MM.1S (cell line): ENCODE data around the gene PROC.
"Not testable (repeated sequence)": the region's sequence is repeated elsewhere in the genome, so short reads cannot be mapped to it uniquely, and the experiment has no call there.

Source experiments
- DNase-seq: peaks from one replicate; pipeline ENCODE4 v3.0.0-alpha.2; 2015
- H2AFZ ChIP-seq: fragments of 300-600 bp; sonication (generic); 2 replicates; pipeline ENCODE4 v1.6.0; 2016; ENCODE audit warnings: antibody characterized with exemption, low read length
- H3F3A ChIP-seq: fragments of 300-600 bp; sonication (generic); 2 replicates; pipeline ENCODE4 v1.6.1; 2016; ENCODE audit warnings: mild to moderate bottlenecking, antibody characterized with exemption, low read length, moderate library complexity, mixed read lengths; ENCODE audit not compliant: insufficient read depth
- H3K27ac ChIP-seq: fragments of 300-600 bp; sonication (generic); 2 replicates; pipeline ENCODE4 v1.5.1; 2016; ENCODE audit warnings: mild to moderate bottlenecking, low read length
- H3K27me3 ChIP-seq: fragments of 300-600 bp; sonication (generic); replicated peaks from 2 replicates; pipeline ENCODE4 v1.6.0; 2016; ENCODE audit warnings: low read length; ENCODE audit not compliant: insufficient read depth
- H3K36me3 ChIP-seq: fragments of 300-600 bp; sonication (generic); replicated peaks from 2 replicates; pipeline ENCODE4 v1.6.1; 2016; ENCODE audit warnings: mild to moderate bottlenecking, low read length, mixed read lengths; ENCODE audit not compliant: insufficient read depth
- H3K4me1 ChIP-seq: fragments of 300-600 bp; sonication (generic); 2 replicates; pipeline ENCODE4 v1.6.1; 2016; ENCODE audit warnings: low read length, mixed read lengths
- H3K4me2 ChIP-seq: fragments of 300-600 bp; sonication (generic); 2 replicates; pipeline ENCODE4 v1.6.0; 2016; ENCODE audit warnings: low read depth, low read length
- H3K4me3 ChIP-seq: fragments of 300-600 bp; sonication (generic); 2 replicates; pipeline ENCODE4 v1.5.1; 2016; ENCODE audit warnings: low read length, mixed read lengths
- H3K79me2 ChIP-seq: fragments of 300-600 bp; sonication (generic); 2 replicates; pipeline ENCODE4 v1.6.1; 2016; ENCODE audit warnings: mixed run types, low read length, mixed read lengths
- H3K9ac ChIP-seq: fragments of 300-600 bp; sonication (generic); 2 replicates; pipeline ENCODE4 v1.6.1; 2016; ENCODE audit warnings: low read length, mixed read lengths
- H3K9me2 ChIP-seq: fragments of 300-600 bp; sonication (generic); replicated peaks from 2 replicates; pipeline ENCODE4 v1.6.1; 2016; ENCODE audit warnings: mild to moderate bottlenecking, low read length, mixed read lengths; ENCODE audit not compliant: insufficient read depth
- H3K9me3 ChIP-seq: fragments of 300-600 bp; sonication (generic); replicated peaks from 2 replicates; pipeline ENCODE4 v1.6.1; 2016; ENCODE audit warnings: mild to moderate bottlenecking, low read length, mixed read lengths; ENCODE audit not compliant: insufficient read depth
- H4K20me1 ChIP-seq: fragments of 300-600 bp; sonication (generic); 2 replicates; pipeline ENCODE4 v1.6.1; 2016; ENCODE audit warnings: mild to moderate bottlenecking, low read length, moderate library complexity, mixed read lengths; ENCODE audit not compliant: insufficient read depth
- EZH2 ChIP-seq: fragments of 300-600 bp; sonication (generic); optimal IDR thresholded peaks from 2 replicates; pipeline ENCODE3; 2017; ENCODE audit warnings: low read depth, mild to moderate bottlenecking, antibody characterized with exemption, low read length, mixed read lengths
- EZH2phosphoT487 ChIP-seq: fragments of 300-600 bp; sonication (generic); IDR thresholded peaks from 2 replicates; pipeline ENCODE4 v1.6.1; 2018; ENCODE audit warnings: antibody characterized with exemption, low read length
- TF ChIP-seq, protein P1 (sequence below): fragments of 300-600 bp; sonication (generic); IDR thresholded peaks from 2 replicates; pipeline ENCODE4 v1.5.1; 2016; ENCODE audit warnings: antibody characterized with exemption, low read length, mixed read lengths

PROC gene

DNA sequence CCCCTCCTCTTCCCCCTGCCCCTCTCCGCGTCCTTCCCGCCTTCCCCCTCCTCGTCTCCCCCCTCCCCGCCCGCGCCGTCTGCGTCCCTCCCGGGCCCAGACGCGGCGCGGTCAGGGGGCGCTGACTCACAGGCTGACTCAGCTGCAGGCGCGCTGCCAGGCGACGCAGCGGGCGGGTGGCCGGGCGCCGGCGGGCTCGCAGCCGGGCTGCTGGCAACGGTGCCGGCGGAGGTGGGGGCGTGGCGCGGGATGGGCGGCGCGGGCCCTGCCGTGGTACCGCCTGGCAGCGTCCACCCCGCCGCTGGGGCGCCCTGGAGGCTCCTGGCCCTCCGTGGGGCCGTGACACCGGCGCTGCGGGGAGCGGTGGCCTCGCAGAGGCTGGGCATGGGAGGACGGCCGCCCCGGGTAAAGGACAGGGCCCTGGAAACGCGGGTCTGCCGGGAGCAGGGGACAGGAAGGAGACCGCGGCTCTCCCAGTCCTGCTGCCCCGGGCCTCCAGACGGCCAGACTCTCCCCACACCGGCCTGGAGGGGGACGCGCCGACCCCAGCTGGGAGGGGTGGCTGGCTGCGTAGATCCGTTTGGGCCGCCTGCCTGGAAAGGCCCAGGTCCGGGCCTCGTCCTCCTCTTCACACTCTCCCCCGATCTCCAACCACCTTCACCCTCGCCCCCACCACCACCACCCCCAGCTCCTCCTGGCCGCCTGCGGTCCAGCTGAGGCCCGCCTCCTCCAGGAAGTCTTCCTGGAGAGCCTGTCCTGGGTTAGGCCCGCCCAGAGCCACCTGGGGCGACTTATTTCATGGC lies 10.0 kb upstream of the PROC start:
- DNase-seq: peak; percentile 87
- peak overlapping the region; percentile 26; the same call in 1 of the 2 replicates for H3K27ac ChIP-seq
- peak overlapping the region; percentile 68 for H3K4me2 ChIP-seq
- no peaks in the 10 kb centered on the region for H3K36me3 ChIP-seq
- TF ChIP-seq, protein P1, sequence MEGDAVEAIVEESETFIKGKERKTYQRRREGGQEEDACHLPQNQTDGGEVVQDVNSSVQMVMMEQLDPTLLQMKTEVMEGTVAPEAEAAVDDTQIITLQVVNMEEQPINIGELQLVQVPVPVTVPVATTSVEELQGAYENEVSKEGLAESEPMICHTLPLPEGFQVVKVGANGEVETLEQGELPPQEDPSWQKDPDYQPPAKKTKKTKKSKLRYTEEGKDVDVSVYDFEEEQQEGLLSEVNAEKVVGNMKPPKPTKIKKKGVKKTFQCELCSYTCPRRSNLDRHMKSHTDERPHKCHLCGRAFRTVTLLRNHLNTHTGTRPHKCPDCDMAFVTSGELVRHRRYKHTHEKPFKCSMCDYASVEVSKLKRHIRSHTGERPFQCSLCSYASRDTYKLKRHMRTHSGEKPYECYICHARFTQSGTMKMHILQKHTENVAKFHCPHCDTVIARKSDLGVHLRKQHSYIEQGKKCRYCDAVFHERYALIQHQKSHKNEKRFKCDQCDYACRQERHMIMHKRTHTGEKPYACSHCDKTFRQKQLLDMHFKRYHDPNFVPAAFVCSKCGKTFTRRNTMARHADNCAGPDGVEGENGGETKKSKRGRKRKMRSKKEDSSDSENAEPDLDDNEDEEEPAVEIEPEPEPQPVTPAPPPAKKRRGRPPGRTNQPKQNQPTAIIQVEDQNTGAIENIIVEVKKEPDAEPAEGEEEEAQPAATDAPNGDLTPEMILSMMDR: no peak
- TF ChIP-seq EZH2phosphoT487: no peak
- TF ChIP-seq EZH2: no peak
- peak overlapping the region; percentile 62 for H3K4me3 ChIP-seq
- H2AFZ ChIP-seq: peak overlapping the region; percentile 56
- no peaks in the 10 kb centered on the region for H3K9me2 ChIP-seq
- peaks cover 12% of the 10 kb centered on the region for H3F3A ChIP-seq
- no peaks in the 10 kb centered on the region for H4K20me1 ChIP-seq
- peak overlapping the region; percentile 65; the same call in 1 of the 2 replicates for H3K9ac ChIP-seq
- no peaks in the 10 kb centered on the region for H3K79me2 ChIP-seq
- no peaks in the 10 kb centered on the region for H3K9me3 ChIP-seq
- H3K27me3 ChIP-seq: no peaks in the 10 kb centered on the region
- peaks cover 27% of the 10 kb centered on the region for H3K4me1 ChIP-seq

DNA sequence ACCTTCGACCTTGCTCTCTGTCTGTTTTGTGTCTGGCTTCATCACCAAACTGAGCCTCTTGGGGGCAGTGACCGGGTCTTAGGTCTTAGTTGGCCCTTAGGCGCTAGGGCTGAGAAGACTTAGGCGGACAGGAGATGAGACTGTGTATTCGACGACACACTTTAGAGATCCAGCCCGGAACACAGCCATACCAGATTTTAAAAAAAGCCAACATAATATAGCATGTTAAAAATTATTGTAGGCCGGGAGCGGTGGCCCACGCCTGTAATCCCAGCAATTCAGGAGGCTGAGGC lies 9.5 kb upstream of the PROC start:
- Histone ChIP-seq H3F3A (peaks cover 12% of the 10 kb centered on the region), H4K20me1 (no peaks in the 10 kb centered on the region), H3K4me2 (peak overlapping the region; percentile 68; the same call in 1 of the 2 replicates), H3K9me2 (no peaks in the 10 kb centered on the region), H3K27me3 (no peaks in the 10 kb centered on the region), H3K9me3 (no peaks in the 10 kb centered on the region), H3K4me1 (peaks cover 27% of the 10 kb centered on the region), H3K79me2 (no peaks in the 10 kb centered on the region), H3K36me3 (no peaks in the 10 kb centered on the region), H3K4me3 (peak overlapping the region; percentile 62), H3K9ac (peak overlapping the region; percentile 65; the same call in 1 of the 2 replicates), H2AFZ (peak overlapping the region; percentile 56), H3K27ac (no peak overlapping the region)
- no peak for DNase-seq
- TF ChIP-seq, protein P1: no peak
- TF ChIP-seq EZH2: no peak

DNA sequence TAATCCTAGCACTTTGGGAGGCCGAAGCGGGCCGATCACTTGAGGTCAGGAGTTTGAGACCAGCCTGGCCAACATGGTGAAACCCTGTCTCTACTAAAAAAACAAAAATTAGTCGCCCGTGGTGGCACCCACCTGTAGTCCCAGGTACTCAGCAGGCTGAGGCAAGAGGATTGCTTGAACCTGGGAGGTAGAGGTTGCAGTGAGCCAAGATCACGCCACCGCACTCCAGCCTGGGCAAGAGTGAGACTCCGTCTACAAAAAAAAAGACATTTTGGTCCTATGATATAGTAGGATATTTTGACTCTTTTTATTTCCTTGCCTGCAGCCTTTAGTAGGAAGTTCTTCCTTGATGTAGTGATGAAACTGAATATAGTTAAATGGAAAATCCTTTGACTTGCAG lies 8.5 kb upstream of the PROC start:
- H3K27ac ChIP-seq, H3K4me3 ChIP-seq, H3K27me3 ChIP-seq, H3K9ac ChIP-seq, H3K9me3 ChIP-seq, H3K9me2 ChIP-seq, H4K20me1 ChIP-seq, H3K4me2 ChIP-seq, H3K79me2 ChIP-seq, DNase-seq, H3K36me3 ChIP-seq, H2AFZ ChIP-seq: not testable (repeated sequence)
- peaks cover 20% of the 10 kb centered on the region for H3K4me1 ChIP-seq
- H3F3A ChIP-seq: peaks cover 12% of the 10 kb centered on the region
